Skeletal muscle cell (primary cell): ENCODE results near the gene TTC39B.

Source experiments
- DNase-seq: peaks from one replicate; pipeline ENCODE4 v3.0.0-alpha.2; 2010; ENCODE audit warnings: low read depth
- H3K4me3 ChIP-seq: 2 replicates; pipeline ENCODE4 v1.5.1; 2011; ENCODE audit warnings: low read depth, mild to moderate bottlenecking, control low read depth, low read length, moderate library complexity

The TTC39B gene

GRCh38 chr9:15150939-15151338, 156.1 kb downstream of the TTC39B start:
- H3K4me3 ChIP-seq = no peak overlapping the region
- no peak for DNase-seq

- DNase-seq = no peak
- H3K4me3 ChIP-seq = no peak overlapping the region
Measured at GRCh38 chr9:15149450-15149849, 157.6 kb downstream of the TTC39B start.

GRCh38 chr9:15146268-15146700, 160.7 kb downstream of the TTC39B start:
- H3K4me3 ChIP-seq = no peak overlapping the region
- no peak for DNase-seq

GRCh38 chr9:15144622-15145061, 162.4 kb downstream of the TTC39B start:
- no peak for DNase-seq
- no peak overlapping the region for H3K4me3 ChIP-seq

GRCh38 chr9:15142878-15143534, 164.0 kb downstream of the TTC39B start:
- no peak for DNase-seq
- no peak overlapping the region for H3K4me3 ChIP-seq

- H3K4me3 ChIP-seq = no peak overlapping the region
- no peak for DNase-seq
Measured at GRCh38 chr9:15140051-15140450, 167.0 kb downstream of the TTC39B start.

GRCh38 chr9:15139469-15139868, 167.5 kb downstream of the TTC39B start:
- DNase-seq = no peak
- H3K4me3 ChIP-seq = no peak overlapping the region

- no peak for DNase-seq
- no peak overlapping the region for H3K4me3 ChIP-seq
Measured at GRCh38 chr9:15138357-15138686, 168.7 kb downstream of the TTC39B start.

- no peak overlapping the region for H3K4me3 ChIP-seq
- DNase-seq = no peak
Measured at GRCh38 chr9:15137658-15138356, 169.2 kb downstream of the TTC39B start.

- DNase-seq = no peak
- no peak overlapping the region for H3K4me3 ChIP-seq
Measured at GRCh38 chr9:15137089-15137488, 169.9 kb downstream of the TTC39B start.

- H3K4me3 ChIP-seq = no peak overlapping the region
- DNase-seq = no peak
Measured at GRCh38 chr9:15136646-15137045, 170.4 kb downstream of the TTC39B start.

- peak overlapping the region; percentile 17 for H3K4me3 ChIP-seq
- peak; percentile 31 for DNase-seq
Measured at GRCh38 chr9:15135164-15135792, 171.7 kb downstream of the TTC39B start.

GRCh38 chr9:15133488-15133887, 173.5 kb downstream of the TTC39B start:
- H3K4me3 ChIP-seq = no peak overlapping the region
- no peak for DNase-seq

GRCh38 chr9:15132091-15132490, 174.9 kb downstream of the TTC39B start:
- H3K4me3 ChIP-seq = no peak overlapping the region
- no peak for DNase-seq

- no peak for DNase-seq
- H3K4me3 ChIP-seq = no peak overlapping the region
Measured at GRCh38 chr9:15131094-15131493, 175.9 kb downstream of the TTC39B start.

GRCh38 chr9:15127831-15128230, 179.2 kb downstream of the TTC39B start:
- no peak for DNase-seq
- no peak overlapping the region for H3K4me3 ChIP-seq

- DNase-seq = no peak
- H3K4me3 ChIP-seq = no peak overlapping the region
Measured at GRCh38 chr9:15121630-15122029, 185.4 kb downstream of the TTC39B start.

GRCh38 chr9:15116130-15116580, 190.9 kb downstream of the TTC39B start:
- no peak for DNase-seq
- H3K4me3 ChIP-seq = peak overlapping the region; percentile 15

GRCh38 chr9:15115702-15116101, 191.3 kb downstream of the TTC39B start:
- DNase-seq = no peak
- H3K4me3 ChIP-seq = no peak overlapping the region

- H3K4me3 ChIP-seq = no peak overlapping the region
- no peak for DNase-seq
Measured at GRCh38 chr9:15115041-15115440, 192.0 kb downstream of the TTC39B start.
